Hepatocyte (in vitro differentiated cells): ENCODE results near the gene PKP4. TPM values are rescaled to one million over a fixed set of nuclear protein-coding genes. Genes with fewer than 3 reads are reported as not detected.

Experiments
- DNase-seq: peaks from one replicate; pipeline ENCODE4 v3.0.0-alpha.2; 2016; ENCODE audit warnings: low spot score
- H2AFZ ChIP-seq: fragments of 200-600 bp; sonication (generic); 2 replicates; pipeline ENCODE4 v1.6.0; 2016; ENCODE audit warnings: antibody characterized with exemption, mild to moderate bottlenecking
- H3K27ac ChIP-seq: fragments of 200-600 bp; sonication (generic); 2 replicates; pipeline ENCODE4 v1.5.1; 2016; ENCODE audit warnings: mild to moderate bottlenecking
- H3K27me3 ChIP-seq: fragments of 200-600 bp; sonication (generic); 2 replicates; pipeline ENCODE4 v1.6.1; 2016
- H3K36me3 ChIP-seq: fragments of 200-600 bp; sonication (generic); replicated peaks from 2 replicates; pipeline ENCODE4 v1.5.1; 2016; ENCODE audit warnings: low read depth; ENCODE audit not compliant: insufficient read depth
- H3K4me1 ChIP-seq: fragments of 200-600 bp; sonication (generic); 2 replicates; pipeline ENCODE4 v1.5.1; 2016; ENCODE audit warnings: mild to moderate bottlenecking, moderate library complexity; ENCODE audit not compliant: insufficient read depth
- H3K4me2 ChIP-seq: fragments of 200-600 bp; sonication (generic); 2 replicates; pipeline ENCODE4 v1.6.0; 2016
- H3K4me3 ChIP-seq: fragments of 200-600 bp; sonication (generic); 2 replicates; pipeline ENCODE4 v1.5.1; 2016; ENCODE audit warnings: mild to moderate bottlenecking
- H3K79me2 ChIP-seq: fragments of 200-600 bp; sonication (generic); 2 replicates; pipeline ENCODE4 v1.6.0; 2017; ENCODE audit warnings: mild to moderate bottlenecking
- H3K9me2 ChIP-seq: fragments of 200-600 bp; sonication (generic); replicated peaks from 2 replicates; pipeline ENCODE4 v1.6.0; 2017; ENCODE audit warnings: mild to moderate bottlenecking; ENCODE audit not compliant: insufficient read depth
- H3K9me3 ChIP-seq: fragments of 200-600 bp; sonication (generic); 2 replicates; pipeline ENCODE4 v1.5.1; 2016; ENCODE audit warnings: low read depth, mild to moderate bottlenecking
- H4K20me1 ChIP-seq: fragments of 200-600 bp; sonication (generic); 2 replicates; pipeline ENCODE4 v1.6.0; 2016; ENCODE audit warnings: mild to moderate bottlenecking; ENCODE audit not compliant: insufficient read depth, poor library complexity, severe bottlenecking
- EZH2 ChIP-seq: fragments of 200-600 bp; sonication (generic); IDR thresholded peaks from 2 replicates; pipeline ENCODE4 v1.6.1; 2016; ENCODE audit warnings: antibody characterized with exemption, mild to moderate bottlenecking, borderline replicate concordance
- EZH2phosphoT487 ChIP-seq: fragments of 200-600 bp; sonication (generic); IDR thresholded peaks from one replicate; pipeline ENCODE4 v1.6.1; 2018; ENCODE audit warnings: antibody characterized with exemption, mild to moderate bottlenecking, low read depth, moderate library complexity; ENCODE audit not compliant: unreplicated experiment, severe bottlenecking
- WGBS: methylation state at CpG from one replicate; pipeline ENCODE4 v1.1.6; 2016; ENCODE audit warnings: low lambda C conversion rate; ENCODE audit errors: missing lambda C conversion rate; 5-methylcytosine and 5-hydroxymethylcytosine counted together
- polyA plus RNA-seq: library from polyadenylated mRNA; unstranded; fragments of >200 nt; fragmentation: Nextera tagmentation; extraction: Ambion mirVana; gene quantifications from 2 replicates; pipeline ENCODE4 v1.2.1, GENCODE V29; 2016
- total RNA-seq: library from RNA; depleted of rRNA; stranded (reverse); fragments of >200 nt; gene quantifications from 2 replicates; pipeline ENCODE4 v1.2.3, GENCODE V29; 2014
- TF ChIP-seq, protein P1 (sequence below): fragments of 200-600 bp; sonication (generic); IDR thresholded peaks from 2 replicates; pipeline ENCODE4 v1.5.1; 2016; ENCODE audit warnings: antibody characterized with exemption, mild to moderate bottlenecking; ENCODE audit not compliant: poor library complexity

The PKP4 gene
- total and polyA plus RNA-seq, 2 experiments from 2014 or later = 10.6 to 32.2 TPM

DNA sequence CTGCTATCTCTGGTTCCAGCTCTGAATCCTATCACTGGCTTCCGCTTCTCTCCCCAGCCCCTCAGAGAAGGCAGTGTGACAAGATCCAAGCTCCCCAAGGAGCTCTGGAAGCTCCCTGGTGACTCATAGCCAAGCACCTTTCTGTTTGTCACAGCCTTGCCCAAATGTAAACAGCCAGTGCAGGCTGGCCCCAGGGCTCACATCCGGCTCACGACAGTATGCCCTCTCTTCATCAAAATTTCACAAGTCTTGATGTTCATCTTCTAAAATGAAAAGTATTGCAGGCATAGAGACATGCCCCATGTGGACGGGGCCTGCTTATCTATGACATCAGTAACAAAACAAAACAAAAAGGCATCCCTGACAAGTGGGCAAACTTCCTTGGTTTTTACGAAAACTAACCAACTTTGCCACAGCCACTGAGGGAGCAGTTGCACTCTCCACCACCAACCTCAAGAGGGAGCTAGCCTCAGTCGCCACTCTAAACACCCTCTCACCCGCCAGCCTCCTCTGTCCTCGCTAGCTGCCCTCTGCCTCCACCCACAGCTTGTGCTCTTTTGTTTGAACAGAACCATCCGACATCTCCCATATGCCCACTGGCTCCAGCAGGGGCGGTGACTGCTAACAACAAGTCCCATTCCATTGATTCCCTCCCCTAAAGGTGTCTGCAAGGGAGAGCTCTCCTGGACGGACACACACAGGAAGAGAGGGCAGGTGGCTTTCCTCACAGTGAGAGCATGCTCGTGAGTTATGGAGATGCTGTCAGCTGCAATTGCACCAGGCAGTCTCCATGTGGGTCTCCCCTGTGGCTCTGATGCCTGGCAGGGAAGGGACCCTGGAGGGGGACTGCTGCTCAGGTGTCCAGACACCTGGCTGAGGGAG, 267.4 kb downstream of the PKP4 start:
- H3K79me2 ChIP-seq = no peaks in the 10 kb centered on the region
- TF ChIP-seq, protein P1, sequence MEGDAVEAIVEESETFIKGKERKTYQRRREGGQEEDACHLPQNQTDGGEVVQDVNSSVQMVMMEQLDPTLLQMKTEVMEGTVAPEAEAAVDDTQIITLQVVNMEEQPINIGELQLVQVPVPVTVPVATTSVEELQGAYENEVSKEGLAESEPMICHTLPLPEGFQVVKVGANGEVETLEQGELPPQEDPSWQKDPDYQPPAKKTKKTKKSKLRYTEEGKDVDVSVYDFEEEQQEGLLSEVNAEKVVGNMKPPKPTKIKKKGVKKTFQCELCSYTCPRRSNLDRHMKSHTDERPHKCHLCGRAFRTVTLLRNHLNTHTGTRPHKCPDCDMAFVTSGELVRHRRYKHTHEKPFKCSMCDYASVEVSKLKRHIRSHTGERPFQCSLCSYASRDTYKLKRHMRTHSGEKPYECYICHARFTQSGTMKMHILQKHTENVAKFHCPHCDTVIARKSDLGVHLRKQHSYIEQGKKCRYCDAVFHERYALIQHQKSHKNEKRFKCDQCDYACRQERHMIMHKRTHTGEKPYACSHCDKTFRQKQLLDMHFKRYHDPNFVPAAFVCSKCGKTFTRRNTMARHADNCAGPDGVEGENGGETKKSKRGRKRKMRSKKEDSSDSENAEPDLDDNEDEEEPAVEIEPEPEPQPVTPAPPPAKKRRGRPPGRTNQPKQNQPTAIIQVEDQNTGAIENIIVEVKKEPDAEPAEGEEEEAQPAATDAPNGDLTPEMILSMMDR = peak; percentile 14
- TF ChIP-seq EZH2phosphoT487 = no peak
- no peaks in the 10 kb centered on the region for H3K27me3 ChIP-seq
- no peak overlapping the region for H3K4me3 ChIP-seq
- no peaks in the 10 kb centered on the region for H3K36me3 ChIP-seq
- peak; percentile 45 for DNase-seq
- WGBS = 68% methylated on average over 12 of the region's 12 CpGs
- H3K9me3 ChIP-seq = no peaks in the 10 kb centered on the region
- peak overlapping the region; percentile 13 for H3K4me2 ChIP-seq
- no peaks in the 10 kb centered on the region for H4K20me1 ChIP-seq
- H2AFZ ChIP-seq = no peak overlapping the region
- peaks cover 16% of the 10 kb centered on the region for H3K4me1 ChIP-seq
- no peaks in the 10 kb centered on the region for H3K9me2 ChIP-seq
- peak overlapping the region; percentile 79 for H3K27ac ChIP-seq

DNA sequence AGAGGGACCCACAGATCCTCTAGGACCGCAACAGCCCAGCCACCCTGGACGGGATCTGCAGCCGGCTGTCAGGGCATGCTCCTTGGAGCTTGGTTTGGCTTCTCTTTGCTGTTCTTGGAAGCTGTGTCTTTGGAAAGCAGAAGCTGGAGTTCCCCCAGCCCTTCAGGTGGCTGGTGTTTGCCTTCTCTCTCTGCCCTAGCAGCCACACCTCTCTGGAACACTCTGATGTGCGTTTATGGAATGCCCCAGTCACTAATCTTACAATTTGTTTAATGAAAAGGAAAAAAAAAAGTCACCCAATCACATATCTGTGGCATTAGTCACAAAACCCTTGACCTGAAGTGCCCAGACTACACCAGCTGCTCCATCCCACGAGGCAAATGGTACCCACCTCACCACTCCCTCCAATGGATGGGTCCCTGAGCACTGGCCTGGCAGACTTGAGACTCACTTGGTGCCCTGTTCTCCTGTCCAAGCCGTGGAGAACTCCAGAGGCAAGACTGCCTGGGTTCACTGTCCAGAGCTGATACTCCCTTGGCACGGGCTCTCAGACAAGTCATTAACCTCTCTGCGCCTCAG, 268.1 kb downstream of the PKP4 start:
- Histone ChIP-seq H3K4me1 (peaks cover 16% of the 10 kb centered on the region), H3K27ac (peak overlapping the region; percentile 79), H3K79me2 (no peaks in the 10 kb centered on the region), H3K27me3 (no peaks in the 10 kb centered on the region), H3K4me2 (no peak overlapping the region), H3K9me3 (no peaks in the 10 kb centered on the region), H3K4me3 (no peak overlapping the region), H3K9me2 (no peaks in the 10 kb centered on the region), H3K36me3 (no peaks in the 10 kb centered on the region), H4K20me1 (no peaks in the 10 kb centered on the region), H2AFZ (no peak overlapping the region)
- TF ChIP-seq EZH2 (no peak), EZH2phosphoT487 (no peak)
- TF ChIP-seq, protein P1 = no peak
- peak; percentile 42 for DNase-seq
- 66% methylated on average over 8 of the region's 8 CpGs for WGBS

DNA sequence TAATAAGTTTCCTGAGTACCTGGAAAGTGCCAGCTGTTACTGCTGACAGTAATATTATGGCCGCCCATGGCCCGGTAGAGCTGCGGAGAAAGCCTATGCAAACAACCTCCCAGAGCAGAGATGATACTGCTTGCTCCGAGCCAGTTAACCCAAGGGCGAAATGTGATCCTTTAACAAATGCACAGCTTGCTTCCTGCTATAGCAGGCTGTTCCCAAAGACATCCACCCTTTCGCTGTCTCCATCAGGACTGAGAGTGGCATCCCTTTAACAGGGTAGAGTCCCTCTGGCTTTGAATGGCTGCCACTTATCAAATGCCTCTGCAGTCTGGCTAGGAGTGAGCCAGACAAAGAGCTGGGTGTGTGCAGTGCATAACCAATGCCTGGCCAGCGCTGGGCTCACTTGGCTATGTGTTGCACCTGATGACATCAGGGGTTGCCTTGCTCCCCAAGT, 268.7 kb downstream of the PKP4 start:
- no peaks in the 10 kb centered on the region for H3K36me3 ChIP-seq
- H2AFZ ChIP-seq = no peak overlapping the region
- no peaks in the 10 kb centered on the region for H3K9me3 ChIP-seq
- no peak overlapping the region for H3K4me2 ChIP-seq
- H3K27ac ChIP-seq = peak overlapping the region; percentile 59
- DNase-seq = peak; percentile 24
- no peaks in the 10 kb centered on the region for H4K20me1 ChIP-seq
- no peak overlapping the region for H3K4me3 ChIP-seq
- H3K9me2 ChIP-seq = no peaks in the 10 kb centered on the region
- H3K4me1 ChIP-seq = peaks cover 16% of the 10 kb centered on the region
- 42% methylated on average over 7 of the region's 7 CpGs for WGBS
- no peaks in the 10 kb centered on the region for H3K79me2 ChIP-seq
- no peaks in the 10 kb centered on the region for H3K27me3 ChIP-seq
- TF ChIP-seq EZH2phosphoT487 = no peak
- no peak for TF ChIP-seq EZH2
- TF ChIP-seq, protein P1 = no peak
